Measurements from ENCODE around the gene DNAAF9.

GRCh38 chr20:3382836-3383235 is 24.6 kb downstream of the DNAAF9 start:
- TF ChIP-seq POLR2A (IDR thresholded peaks at IDR 0.05) (no peak), CTCF (IDR thresholded peaks at IDR 0.05) (no peak), POLR2AphosphoS5 (IDR thresholded peaks at IDR 0.05) (no peak)
